HG02678 (cell line): ENCODE measurements around the gene LIN7B.

Experiments
- ATAC-seq: cut with Tn5 transposase; IDR thresholded peaks from one replicate; pipeline ENCODE4 v1.9.1; 2021; ENCODE audit warnings: mild to moderate bottlenecking, moderate library complexity; ENCODE audit not compliant: unreplicated experiment

LIN7B gene

DNA sequence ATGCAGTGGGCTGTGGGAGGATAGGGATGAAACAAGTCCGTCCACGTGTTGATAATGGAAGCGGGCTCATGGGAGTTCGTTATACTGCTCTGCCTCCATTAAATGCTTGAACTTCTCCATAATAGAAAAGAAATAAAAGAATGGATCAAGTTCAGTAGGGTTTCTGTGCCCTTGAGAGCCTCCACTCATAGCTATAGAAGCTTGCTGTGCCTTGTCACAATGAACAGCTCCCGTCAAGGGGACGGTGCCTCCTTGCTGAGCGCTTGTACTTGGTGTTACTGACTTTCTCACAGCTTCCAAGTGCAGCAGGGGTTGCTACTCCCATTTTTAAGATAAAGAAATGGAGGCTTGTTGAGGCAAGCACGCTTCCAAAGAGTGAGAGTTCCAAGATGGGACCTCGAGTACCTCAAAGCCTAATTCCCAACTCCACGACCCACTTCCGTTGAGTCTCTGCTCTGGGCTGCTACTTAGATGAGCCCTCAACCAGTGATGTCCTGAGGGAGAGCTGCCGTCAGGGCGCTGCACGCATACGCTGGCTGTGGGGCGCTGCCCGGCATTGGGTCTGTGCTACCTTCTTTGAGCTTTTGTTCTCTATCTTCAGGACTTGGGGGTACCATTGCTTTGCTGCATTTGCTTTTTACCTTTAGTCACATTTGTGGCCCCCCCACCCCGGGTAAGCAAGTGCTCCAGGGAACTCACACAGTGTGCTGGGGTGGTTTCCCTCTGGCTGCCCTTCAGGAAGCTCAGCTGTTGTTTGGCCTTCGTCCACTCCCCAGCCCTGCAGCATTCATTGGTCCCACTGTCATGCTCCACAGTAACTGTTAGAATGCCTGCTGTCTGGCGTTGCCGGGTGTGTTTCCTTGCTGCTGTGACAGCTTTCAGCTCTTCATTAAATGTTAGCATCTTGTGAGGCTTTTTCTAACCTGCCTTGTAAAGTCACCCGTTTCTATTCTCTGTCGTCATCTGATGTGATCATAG lies 19.4 kb upstream of the LIN7B start:
- no peak for ATAC-seq

DNA sequence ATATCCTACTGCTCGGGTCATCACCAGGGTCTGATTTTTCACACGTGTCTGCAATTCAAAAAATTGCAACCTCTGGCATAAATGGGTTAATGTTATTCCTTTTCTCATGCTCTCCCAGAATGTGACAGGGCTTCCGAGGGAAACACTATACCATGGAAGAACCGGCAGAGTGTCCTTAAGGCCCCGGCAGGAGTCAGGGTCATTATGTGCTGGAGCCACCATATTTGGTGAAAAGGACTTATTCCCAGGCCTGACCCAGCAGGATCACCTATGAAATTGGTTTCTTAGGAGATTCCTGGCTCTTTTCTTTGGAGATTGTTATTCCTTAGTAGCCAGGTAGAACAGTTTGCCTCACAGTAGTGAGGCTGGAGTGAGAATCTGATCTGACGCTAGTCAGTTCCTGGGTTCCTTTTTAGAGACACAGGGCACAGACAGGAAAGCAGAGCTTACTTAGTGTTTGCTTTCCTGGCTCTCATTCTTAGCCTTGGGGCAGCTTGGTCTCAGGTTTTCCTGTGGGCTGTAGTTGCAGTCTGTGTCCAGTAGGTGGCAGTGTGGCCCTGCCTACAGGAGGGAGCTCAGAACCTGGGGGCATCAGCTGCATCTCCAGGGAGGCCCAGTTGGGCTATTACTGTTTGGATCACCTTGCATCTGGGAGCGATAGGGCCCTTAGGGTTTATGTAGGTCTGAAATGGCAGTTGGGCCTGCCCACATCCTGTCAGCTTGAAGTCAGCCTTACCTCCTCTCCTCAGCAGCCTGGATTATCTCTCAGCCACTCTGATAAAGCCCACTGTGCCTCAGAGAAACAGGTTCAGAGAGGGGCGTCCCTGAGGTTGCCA lies 16.5 kb upstream of the LIN7B start:
- ATAC-seq, result no peak

DNA sequence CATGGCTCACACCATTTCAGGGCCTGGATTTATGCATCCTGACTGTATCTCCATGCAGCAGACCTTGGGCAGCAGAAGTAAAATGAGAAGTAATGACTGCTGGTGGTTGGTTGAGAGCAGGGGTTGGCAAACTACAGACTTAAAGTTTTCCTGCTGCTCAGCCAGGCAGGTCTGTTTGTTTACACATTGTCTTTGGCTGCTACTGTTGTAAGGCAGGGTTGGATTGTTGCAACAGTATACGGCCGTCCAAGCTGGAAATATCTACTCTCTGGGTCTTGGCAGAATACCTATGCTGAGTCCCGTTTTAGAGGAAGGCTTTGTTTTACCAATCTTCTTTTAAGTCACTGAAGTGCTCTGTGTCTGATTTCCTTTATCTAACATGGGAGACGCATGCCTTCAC lies 15.4 kb upstream of the LIN7B start:
- ATAC-seq, result no peak

DNA sequence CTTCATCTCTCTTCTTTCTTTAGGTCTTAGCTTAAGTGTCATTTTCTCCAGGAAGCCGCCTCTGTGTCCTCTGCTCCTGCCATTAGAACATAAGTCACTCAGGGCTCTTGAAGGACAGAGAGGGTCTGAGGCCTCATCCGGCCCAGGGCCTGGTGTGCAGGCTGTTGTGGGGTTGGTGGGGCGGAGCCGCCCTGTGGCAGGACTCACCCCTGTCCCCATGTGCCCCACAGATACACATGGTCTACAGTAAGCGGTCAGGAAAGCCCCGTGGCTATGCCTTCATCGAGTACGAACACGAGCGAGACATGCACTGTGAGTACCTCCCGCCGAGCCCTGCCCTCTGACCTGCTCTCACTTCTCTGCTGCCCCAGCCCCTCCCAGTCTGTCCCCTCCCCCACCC lies 13.0 kb upstream of the LIN7B start:
- ATAC-seq, result no peak

DNA sequence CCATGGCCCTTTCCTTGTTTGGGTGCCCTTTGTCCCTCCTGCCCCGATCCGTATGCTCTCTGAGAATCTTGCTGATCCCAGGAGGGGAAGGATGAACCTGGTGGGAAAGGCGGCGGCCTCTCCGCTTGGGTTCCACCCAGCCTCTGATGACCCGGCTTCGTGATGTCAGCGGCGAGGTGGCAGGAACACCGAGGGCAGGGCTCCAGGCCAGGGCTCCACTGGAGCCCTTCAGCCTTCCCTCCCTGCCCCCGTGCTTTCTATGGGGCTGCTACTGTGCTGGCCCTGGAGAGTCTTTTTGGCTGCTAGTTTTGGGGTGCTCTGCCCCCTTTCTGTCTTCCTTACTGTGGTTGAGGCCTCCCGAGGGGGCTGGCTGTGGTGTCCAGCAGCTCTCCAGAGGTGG lies 11.9 kb upstream of the LIN7B start:
- ATAC-seq, result no peak

DNA sequence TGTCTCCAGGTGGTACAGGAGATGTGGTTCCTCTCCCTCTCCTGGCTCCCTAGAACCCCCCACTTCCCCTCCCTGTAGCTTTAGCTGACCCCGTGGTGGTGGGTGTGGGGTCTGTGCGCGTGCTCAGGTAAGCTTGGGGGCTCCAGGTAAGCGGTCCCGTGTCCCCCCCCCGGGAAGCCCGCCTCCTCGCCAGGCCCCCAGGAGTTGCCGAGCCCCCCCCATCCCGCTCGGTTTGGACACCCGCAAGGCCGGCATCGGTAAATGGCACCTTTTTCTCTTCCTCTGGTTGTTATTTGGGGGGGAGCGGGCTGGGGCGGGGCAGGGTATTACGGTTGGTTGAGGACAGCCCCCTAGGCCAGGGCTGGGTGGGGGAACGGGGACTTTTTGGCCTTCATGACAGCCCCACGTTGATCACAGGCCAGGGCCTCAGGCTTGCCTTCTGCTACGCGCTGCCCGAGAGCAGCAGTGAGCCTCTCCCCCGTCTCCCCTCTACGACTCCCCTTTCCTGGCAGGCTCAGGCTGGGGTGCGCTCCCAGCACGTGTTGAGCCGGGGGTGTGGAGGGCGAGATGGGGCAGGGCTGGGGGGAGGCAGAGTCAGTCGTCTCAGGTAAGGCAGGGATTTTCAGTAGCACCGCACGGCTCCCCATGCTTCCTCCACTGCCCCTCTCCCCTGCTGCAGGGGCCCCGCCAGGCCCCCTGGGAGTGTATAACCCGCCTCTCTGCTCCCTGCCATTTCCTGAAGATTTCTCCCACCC lies 10.7 kb upstream of the LIN7B start:
- no peak for ATAC-seq

DNA sequence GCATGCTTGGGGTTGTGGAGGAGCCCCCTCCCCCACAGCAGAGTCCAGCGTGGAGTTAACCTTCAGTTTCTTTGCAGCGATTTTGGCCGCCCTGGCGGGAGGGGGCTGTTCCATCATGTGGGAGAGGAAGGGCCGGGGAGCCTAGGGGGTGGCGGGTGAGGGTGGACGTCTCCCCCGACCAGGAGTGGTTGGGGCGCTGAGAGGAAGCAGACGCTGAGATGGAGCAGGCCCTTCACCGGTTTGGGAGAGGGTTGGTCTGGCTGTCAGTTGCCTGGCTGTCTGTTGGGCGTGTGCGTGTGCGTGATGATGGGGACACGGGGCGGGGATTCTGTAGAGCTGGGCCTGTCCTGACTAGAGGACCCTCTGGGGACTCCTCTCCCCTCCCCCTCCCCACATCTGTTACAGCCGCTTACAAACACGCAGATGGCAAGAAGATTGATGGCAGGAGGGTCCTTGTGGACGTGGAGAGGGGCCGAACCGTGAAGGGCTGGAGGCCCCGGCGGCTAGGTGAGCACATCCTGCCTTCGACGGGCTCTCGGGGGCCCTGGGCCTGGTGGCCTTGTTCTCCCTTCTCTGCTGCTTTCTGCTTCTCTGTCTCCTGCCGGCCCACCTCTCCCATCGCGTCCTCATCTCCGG lies 9.8 kb upstream of the LIN7B start:
- no peak for ATAC-seq

DNA sequence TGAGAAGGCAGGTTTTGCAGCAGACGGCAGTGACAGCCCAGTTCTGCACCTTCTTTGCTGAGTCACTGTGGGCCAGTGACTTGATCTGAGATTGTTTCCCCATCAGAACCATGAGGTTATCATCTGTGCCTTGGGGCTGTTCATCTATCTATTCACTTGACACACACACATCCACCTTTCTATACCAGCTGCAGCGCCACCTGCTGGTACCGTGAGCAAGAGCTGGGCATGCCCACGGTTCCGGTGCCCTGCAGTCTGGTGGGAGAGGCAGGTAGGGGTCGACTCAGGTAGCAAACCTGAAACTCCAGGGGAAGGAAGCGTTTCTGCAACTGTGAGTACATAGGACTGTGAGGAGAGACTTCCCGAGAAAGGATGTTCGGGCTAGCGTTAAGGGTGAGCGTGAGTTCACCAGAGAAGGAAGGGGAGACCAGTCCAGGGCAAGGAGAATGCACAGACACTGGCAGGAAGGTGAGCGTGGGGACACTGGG lies 7.5 kb upstream of the LIN7B start:
- no peak for ATAC-seq

DNA sequence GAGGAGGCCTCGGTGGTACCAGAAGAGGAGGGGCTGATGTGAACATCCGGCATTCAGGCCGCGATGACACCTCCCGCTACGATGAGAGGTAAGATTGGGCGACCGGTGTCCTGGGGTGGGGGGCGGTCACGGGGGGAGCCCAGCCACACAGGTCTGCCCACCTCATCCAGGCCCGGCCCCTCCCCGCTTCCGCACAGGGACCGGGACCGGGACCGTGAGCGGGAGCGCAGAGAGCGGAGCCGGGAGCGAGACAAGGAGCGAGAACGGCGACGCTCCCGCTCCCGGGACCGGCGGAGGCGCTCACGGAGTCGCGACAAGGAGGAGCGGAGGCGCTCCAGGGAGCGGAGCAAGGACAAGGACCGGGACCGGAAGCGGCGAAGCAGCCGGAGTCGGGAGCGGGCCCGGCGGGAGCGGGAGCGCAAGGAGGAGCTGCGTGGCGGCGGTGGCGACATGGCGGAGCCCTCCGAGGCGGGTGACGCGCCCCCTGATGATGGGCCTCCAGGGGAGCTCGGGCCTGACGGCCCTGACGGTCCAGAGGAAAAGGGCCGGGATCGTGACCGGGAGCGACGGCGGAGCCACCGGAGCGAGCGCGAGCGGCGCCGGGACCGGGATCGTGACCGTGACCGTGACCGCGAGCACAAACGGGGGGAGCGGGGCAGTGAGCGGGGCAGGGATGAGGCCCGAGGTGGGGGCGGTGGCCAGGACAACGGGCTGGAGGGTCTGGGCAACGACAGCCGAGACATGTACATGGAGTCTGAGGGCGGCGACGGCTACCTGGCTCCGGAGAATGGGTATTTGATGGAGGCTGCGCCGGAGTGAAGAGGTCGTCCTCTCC lies 6.3 kb upstream of the LIN7B start:
- ATAC-seq, result no peak

DNA sequence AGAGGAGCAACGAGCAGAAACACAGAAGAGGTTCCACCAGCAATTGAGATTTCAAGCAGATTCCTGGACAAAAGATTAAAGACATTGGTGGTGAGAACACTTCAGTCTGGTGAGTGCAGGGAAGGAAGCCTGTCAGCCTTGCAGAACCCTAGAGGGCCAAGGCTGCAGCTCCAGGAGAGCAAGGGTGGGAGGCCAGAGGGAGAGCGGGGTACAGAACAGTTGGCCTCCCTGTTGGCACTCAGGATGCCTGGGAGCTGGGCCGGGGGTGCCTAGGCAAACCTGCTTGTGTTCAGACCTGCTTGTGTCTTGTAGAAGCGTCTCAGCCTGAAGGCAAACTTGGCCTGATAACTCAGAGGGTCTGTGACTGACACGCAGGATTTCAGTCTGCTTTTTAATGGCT lies 5.1 kb upstream of the LIN7B start:
- ATAC-seq, result no peak

DNA sequence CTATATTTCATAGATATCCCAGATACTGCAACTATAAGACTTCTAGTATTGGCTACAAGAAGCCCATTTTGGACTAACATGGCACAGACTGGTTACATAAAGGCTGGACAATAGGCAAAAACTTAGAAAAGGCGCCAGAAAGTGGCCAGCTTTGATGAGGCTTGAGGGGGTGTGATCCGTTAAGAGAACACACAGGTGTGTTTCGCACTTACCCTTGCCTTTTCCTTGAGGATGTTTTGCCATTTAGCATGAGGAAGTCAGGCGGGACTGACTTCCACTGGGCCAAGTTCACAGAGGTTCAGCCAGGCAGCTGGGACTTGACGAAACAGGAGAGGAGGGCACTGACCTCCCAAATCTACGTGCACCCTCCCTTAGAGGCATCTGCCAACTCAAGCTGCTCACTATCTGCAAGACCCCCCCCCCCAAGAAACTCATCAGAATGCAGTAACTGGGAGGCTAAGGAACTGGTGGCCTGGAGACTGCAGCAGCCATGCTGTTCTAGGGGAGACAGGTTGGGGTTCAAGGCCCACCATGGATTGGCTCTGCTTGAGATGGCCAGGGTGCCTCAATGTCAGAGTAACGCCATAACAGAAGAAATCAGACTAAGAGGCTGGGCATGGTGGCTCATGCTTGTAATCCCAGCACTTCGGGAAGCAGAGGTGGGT lies 4.5 kb upstream of the LIN7B start:
- no peak for ATAC-seq

DNA sequence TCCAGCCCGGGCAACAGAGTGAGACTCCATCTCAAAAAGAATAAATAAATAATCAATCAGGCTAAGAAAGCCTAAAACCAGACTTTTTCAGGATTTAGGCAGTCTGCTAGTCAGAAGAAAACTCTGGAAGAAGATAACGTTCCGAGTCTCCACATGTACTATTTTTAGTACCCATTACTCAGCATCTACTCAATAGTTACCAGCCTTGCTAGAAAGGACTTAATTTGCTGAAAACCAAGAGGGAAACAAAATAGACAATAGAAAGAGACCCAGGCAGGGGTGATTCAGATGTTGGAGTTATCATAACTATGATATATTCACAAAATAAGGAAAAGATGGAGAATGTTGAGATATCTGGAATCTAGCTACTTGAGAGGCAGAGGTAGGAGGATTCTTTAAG lies 3.6 kb upstream of the LIN7B start:
- ATAC-seq, result no peak

DNA sequence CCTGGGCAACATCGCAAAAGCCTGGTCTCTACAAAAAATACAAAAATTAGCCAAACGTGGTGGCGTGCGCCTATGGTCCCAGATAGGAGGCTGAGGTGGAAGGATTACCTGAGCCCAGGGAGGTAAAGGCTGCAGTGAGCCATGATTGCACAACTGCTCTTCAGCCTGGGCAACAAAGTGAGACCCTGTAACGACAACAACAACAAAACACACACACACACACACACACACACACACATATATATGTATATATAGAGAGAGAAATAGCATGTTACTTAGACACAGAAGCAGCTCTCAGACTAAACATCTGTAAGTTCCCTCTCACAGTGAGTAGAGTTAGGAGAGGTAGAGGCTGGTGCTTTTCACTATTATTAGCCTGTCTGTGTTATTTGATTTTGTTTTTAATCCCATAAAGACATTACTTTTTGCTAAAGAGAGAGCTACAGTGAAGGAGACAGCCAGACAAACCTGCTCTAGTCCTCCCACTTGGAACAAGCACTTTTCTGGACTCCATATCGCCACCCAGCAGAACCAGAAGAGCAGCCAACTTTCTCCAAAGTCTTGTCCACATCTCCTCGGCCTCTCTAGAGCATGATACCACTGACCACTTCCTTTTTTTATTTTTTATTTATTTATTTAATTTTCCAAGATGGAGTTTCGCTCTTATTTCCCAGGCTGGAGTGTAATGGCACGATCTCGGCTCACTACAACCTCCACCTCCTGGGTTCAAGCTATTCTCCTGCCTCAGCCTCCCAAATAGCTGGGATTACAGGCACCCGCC lies 2.8 kb upstream of the LIN7B start:
- ATAC-seq, result no peak

DNA sequence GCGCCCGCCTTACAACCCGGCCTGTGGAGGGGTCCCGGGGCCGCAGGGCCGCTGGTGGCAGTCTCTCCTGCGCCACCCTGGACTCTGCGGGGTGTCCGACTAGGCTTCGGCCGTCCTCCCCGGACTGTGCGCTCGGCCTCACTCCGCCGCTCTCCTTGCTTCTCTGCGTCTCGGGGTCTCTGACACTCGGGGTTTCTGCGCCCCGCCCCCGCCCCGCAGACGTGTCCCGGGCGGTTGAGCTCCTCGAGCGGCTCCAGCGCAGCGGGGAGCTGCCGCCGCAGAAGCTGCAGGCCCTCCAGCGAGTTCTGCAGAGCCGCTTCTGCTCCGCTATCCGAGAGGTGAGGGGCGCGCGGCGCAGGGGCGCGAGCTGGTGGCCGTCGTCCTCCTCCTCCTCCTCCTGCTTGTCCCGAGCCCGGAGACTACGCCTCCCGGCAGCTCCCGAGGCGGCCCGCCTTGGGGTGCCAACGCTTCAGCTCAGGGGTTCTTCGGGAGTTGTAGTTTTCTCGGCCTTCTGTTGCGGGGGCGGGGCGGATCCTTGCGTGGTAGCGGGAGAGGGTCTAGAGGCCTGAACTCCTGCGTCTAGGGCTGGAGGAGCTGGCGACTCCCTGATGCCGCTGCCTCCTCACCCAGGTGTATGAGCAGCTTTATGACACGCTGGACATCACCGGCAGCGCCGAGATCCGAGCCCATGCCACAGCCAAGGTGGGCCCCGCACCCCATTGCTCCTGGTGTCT lies 627 bp downstream of the LIN7B start:
- ATAC-seq, result no peak

DNA sequence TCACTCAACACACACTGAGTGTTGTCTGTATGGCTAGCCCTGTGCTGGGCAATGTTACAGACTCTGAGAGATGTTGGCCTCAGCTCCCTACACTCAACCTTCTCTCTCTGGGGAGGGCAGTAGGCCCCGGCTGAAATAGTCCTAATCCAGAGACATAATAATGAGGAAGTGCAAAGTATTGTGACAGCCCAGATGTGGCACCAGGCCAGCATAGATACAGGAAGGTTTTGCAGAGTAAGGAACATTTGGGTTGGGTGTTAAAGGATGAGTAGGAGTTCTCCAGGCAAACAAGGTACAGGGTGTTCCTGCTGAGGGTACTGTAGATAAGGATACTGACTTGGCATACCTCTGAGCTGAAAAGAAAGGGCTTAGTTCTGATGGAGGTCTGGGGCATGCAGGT lies 2.4 kb downstream of the LIN7B start:
- ATAC-seq, result no peak

DNA sequence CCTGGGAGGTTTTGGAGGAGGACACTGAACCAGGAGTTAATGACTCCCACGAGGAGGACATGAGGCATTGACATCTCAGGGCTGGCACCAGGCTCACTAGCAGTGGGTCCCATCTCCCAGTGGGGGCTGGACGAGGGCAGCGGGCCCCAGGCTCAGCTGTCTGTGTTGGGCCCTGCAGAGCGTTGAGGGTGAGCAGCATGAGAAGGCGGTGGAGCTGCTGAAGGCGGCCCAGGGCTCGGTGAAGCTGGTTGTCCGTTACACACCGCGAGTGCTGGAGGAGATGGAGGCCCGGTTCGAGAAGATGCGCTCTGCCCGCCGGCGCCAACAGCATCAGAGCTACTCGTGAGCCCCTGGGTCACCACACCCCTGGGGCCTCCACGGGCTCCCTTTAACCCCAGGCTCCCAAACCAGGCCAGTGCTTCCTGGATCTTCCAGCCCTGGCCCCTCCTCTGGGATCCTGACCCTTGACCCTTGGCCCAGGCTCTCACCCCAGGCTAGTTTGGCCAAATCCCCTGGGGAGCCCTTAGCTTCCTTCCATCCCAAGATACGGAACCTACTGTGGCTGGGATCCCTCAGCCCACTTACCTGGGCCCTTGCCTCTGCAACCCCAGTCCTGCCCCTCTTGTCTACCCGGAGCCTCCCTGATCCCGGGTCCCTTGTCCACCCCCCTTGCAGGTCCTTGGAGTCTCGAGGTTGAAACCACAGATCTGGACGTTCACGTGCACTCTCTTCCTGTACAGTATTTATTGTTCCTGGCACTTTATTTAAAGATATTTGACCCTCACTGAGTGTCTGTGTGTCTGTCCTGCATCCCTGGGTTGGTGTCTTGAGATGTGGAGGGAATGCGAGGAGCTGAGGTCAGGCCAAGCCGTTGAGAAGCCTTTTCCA lies 3.8 kb downstream of the LIN7B start:
- ATAC-seq, result no peak
